ENCODE data around the gene GJD4. TPM values are rescaled to one million over a fixed set of nuclear protein-coding genes. Genes with fewer than 3 reads are reported as not detected.

The GJD4 gene
- total and polyA plus RNA-seq, 8 donors, result 0.11 TPM; not detected in 7

DNA sequence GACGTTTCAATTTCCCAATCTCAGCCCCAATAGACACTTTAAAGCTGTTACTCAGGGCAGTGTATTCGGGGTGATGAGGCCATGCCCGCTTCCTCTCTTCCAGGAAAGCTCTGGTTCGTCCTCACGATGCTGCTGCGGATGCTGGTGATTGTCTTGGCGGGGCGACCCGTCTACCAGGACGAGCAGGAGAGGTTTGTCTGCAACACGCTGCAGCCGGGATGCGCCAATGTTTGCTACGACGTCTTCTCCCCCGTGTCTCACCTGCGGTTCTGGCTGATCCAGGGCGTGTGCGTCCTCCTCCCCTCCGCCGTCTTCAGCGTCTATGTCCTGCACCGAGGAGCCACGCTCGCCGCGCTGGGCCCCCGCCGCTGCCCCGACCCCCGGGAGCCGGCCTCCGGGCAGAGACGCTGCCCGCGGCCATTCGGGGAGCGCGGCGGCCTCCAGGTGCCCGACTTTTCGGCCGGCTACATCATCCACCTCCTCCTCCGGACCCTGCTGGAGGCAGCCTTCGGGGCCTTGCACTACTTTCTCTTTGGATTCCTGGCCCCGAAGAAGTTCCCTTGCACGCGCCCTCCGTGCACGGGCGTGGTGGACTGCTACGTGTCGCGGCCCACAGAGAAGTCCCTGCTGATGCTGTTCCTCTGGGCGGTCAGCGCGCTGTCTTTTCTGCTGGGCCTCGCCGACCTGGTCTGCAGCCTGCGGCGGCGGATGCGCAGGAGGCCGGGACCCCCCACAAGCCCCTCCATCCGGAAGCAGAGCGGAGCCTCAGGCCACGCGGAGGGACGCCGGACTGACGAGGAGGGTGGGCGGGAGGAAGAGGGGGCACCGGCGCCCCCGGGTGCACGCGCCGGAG lies 2.6 kb downstream of the GJD4 start:
- Histone ChIP-seq H3K9me3 (no peaks in the 10 kb centered on the region), H3K27ac (no peak overlapping the region), H3K27me3 (no peaks in the 10 kb centered on the region), H3K36me3 (no peaks in the 10 kb centered on the region), H3K4me1 (no peaks in the 10 kb centered on the region), H3K4me3 (peak overlapping the region; percentile 19 to 54 (median 28))
- ATAC-seq (peak in 3 of 4 donors; percentile 14 to 45 (median 18)), FAIRE-seq (no peak), DNase-seq (peak in 2 of 6 donors; percentile 61 to 65)
- 6 to 8% methylated on average over 78 of the region's 78 CpGs for WGBS, 2 donors
- no peak for TF ChIP-seq CTCF (IDR thresholded peaks at IDR 0.05)
- intact Hi-C loops (cut with DNase I), result no loop called here

GRCh38 chr10:35608328-35608672 lies 3.2 kb downstream of the GJD4 start:
- intact Hi-C loops (cut with DNase I), result no loop called here
- H3K27me3 ChIP-seq, result no peaks in the 10 kb centered on the region
- no peaks in the 10 kb centered on the region for H3K36me3 ChIP-seq
- H3K9me3 ChIP-seq, result no peaks in the 10 kb centered on the region
- DNase-seq, result peak in 1 of 6 donors; percentile 73
- WGBS, 2 donors, result 63 to 66% methylated on average over 11 to 16 of the region's 16 CpGs
- FAIRE-seq, result no peak
- ATAC-seq, result no peak
- TF ChIP-seq CTCF (IDR thresholded peaks at IDR 0.05), result no peak
- H3K4me3 ChIP-seq, result peak overlapping the region in 2 of 4 donors; percentile 32 to 54
- no peak overlapping the region for H3K27ac ChIP-seq
- H3K4me1 ChIP-seq, result no peaks in the 10 kb centered on the region

DNA sequence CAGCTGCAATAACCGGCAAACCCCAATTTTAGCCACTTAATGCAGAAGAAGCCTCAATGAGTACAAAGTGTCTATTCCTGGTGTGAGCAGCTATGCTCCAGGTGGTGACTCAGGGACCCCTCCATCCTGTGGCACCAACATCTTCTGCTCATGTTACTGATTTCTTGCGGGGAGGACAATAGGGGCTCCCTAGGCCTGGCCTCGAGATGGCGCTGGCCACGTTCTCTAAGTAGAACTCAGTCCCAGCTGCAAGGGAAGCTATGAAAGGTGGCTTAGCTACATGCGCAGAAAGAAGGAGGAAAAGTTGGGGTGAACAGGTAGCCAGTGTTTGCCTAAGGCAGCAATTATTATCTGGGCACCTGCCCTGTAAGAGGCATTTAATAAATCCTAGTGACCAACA lies 6.6 kb downstream of the GJD4 start:
- intact Hi-C loops (cut with DNase I), result no loop called here
- Histone ChIP-seq H3K9me3 (no peaks in the 10 kb centered on the region), H3K4me1 (no peaks in the 10 kb centered on the region), H3K27me3 (no peaks in the 10 kb centered on the region), H3K4me3 (no peak overlapping the region), H3K36me3 (no peaks in the 10 kb centered on the region), H3K27ac (no peak overlapping the region)
- no peak for ATAC-seq
- no peak for DNase-seq
- no peak for FAIRE-seq
- TF ChIP-seq CTCF (IDR thresholded peaks at IDR 0.05), result no peak
- WGBS, 2 donors, result 69 to 79% methylated on average over 6 of the region's 6 CpGs

GRCh38 chr10:35612385-35613106 lies 7.4 kb downstream of the GJD4 start:
- no peak for TF ChIP-seq CTCF (IDR thresholded peaks at IDR 0.05)
- H3K4me1 ChIP-seq, result no peaks in the 10 kb centered on the region
- no peak overlapping the region for H3K27ac ChIP-seq
- intact Hi-C loops (cut with DNase I), result no loop called here
- no peak for DNase-seq
- FAIRE-seq, result no peak
- H3K27me3 ChIP-seq, result no peaks in the 10 kb centered on the region
- no peaks in the 10 kb centered on the region for H3K36me3 ChIP-seq
- 41 to 43% methylated on average over 6 of the region's 6 CpGs for WGBS, 2 donors
- no peak for ATAC-seq
- no peak overlapping the region for H3K4me3 ChIP-seq
- no peaks in the 10 kb centered on the region for H3K9me3 ChIP-seq

- intact Hi-C loops (cut with DNase I), result no loop called here
- Histone ChIP-seq H3K36me3 (no peaks in the 10 kb centered on the region), H3K4me1 (no peaks in the 10 kb centered on the region), H3K27me3 (no peaks in the 10 kb centered on the region), H3K9me3 (no peaks in the 10 kb centered on the region), H3K4me3 (no peak overlapping the region), H3K27ac (no peak overlapping the region)
- FAIRE-seq (no peak), DNase-seq (no peak), ATAC-seq (no peak)
- TF ChIP-seq CTCF (IDR thresholded peaks at IDR 0.05), result no peak
- 39 to 55% methylated on average over 2 of the region's 2 CpGs for WGBS, 2 donors
Measured at GRCh38 chr10:35613107-35613440, 7.9 kb downstream of the GJD4 start.

Data from pancreas (tissue), 10 donors.